GM12865 (cell line): ENCODE data around the gene PLCB2.

Experiments used
- DNase-seq: peaks from one replicate; pipeline ENCODE4 v3.0.0; 2010; ENCODE audit warnings: low read depth
- H3K4me3 ChIP-seq: 2 replicates; pipeline ENCODE4 v1.5.1; 2011; ENCODE audit warnings: mild to moderate bottlenecking, low read depth, low read length, control low read depth
- TF ChIP-seq, protein P1 (sequence below): IDR thresholded peaks from 2 replicates; pipeline ENCODE4 v1.5.1; 2011; ENCODE audit warnings: low read length, control low read depth, low read depth, inconsistent platforms; ENCODE audit not compliant: insufficient read depth; ENCODE audit errors: missing control alignments

PLCB2 gene

DNA sequence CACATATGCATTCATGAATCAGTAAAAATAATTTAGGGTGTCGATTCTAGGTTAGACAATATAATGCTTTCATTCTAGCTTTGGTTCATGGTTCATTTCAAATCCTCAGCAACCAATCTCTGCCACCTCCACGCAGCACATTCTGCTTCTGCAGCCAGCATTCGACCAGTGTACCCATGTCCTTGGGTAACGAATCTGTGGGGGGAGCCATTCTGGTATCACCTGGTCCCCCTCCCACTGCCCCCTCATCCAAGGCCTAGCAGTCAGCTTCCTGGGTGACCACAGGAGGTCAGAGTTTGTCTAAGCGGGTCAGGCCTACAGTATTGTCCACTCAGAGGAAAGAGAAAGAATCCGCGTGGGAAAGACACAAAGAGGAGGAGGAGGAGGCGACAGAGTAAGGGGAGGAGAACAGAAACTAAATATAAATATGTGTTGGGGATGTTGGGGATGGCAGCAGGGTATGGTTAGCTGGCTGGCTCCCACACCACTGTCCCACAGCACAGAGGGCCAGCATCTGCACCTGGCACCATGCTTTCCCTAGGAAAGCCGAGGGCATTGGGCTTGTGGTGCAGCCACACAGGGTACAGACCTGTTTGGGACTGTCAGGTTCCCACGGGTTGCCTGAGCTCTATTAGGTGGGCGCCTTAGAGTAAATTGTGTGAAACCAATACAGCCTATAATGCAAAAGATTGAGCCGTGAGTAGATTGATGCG, 56.8 kb downstream of the PLCB2 start:
- no peak overlapping the region for H3K4me3 ChIP-seq
- no peak for DNase-seq
- TF ChIP-seq, protein P1, sequence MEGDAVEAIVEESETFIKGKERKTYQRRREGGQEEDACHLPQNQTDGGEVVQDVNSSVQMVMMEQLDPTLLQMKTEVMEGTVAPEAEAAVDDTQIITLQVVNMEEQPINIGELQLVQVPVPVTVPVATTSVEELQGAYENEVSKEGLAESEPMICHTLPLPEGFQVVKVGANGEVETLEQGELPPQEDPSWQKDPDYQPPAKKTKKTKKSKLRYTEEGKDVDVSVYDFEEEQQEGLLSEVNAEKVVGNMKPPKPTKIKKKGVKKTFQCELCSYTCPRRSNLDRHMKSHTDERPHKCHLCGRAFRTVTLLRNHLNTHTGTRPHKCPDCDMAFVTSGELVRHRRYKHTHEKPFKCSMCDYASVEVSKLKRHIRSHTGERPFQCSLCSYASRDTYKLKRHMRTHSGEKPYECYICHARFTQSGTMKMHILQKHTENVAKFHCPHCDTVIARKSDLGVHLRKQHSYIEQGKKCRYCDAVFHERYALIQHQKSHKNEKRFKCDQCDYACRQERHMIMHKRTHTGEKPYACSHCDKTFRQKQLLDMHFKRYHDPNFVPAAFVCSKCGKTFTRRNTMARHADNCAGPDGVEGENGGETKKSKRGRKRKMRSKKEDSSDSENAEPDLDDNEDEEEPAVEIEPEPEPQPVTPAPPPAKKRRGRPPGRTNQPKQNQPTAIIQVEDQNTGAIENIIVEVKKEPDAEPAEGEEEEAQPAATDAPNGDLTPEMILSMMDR = no peak

DNA sequence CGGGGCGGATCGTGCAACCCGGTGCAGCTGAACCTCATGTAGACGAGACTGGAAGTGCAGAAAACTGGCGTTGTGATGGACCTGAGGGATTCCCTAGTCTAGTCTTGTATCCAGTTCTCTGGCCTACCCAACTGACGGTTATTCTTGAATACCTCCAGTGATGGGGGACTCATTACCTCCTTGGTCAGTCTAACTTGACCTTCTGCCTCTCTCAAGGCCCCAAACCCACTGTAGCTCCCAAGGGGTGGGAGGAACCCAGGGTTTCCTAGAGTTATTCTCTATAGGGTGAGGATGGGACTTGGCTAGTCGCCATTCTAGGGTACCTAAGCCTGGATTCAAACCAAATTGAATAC, 57.5 kb downstream of the PLCB2 start:
- no peak for DNase-seq
- TF ChIP-seq, protein P1 = no peak
- no peak overlapping the region for H3K4me3 ChIP-seq

DNA sequence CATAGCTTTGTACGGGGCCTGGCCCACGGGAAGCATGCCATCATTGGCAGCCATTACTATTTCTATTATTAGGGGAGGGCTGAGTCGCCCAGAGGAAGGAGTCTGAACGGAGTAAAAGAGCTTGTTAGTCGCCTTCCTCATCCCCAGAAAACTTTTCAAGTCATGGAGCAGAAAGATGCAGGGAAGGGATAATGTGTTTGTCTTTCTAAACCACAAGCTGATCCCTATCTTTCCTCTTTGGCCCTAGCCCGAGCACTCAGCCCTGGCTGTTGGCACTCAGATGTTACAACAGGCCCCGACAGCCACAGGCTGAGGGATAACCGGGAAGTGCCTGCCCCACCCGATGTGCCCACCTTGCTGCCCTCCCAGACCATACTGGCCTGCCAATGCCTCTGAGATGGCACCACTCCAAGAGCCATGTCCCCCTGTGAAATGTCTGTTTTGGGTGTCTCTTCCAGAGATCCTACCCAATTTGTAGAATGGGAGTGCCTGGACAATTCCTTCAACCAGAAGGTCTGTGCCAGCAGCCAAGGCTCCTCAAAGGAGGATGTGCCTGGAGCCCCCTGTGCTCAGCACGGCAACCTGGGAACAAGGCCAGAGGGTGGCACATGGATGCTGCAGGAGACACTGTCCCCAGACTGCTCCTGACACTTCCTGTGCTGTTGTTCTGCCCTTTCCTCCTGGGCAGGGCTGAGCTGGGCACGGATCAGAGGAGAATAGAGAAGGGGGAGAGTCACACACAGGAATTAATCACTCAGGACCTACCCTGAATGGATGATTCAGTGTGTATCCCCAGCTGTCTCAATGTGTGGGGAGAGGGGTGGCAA, 58.0 kb downstream of the PLCB2 start:
- no peak for DNase-seq
- H3K4me3 ChIP-seq = no peak overlapping the region
- TF ChIP-seq, protein P1 = no peak

DNA sequence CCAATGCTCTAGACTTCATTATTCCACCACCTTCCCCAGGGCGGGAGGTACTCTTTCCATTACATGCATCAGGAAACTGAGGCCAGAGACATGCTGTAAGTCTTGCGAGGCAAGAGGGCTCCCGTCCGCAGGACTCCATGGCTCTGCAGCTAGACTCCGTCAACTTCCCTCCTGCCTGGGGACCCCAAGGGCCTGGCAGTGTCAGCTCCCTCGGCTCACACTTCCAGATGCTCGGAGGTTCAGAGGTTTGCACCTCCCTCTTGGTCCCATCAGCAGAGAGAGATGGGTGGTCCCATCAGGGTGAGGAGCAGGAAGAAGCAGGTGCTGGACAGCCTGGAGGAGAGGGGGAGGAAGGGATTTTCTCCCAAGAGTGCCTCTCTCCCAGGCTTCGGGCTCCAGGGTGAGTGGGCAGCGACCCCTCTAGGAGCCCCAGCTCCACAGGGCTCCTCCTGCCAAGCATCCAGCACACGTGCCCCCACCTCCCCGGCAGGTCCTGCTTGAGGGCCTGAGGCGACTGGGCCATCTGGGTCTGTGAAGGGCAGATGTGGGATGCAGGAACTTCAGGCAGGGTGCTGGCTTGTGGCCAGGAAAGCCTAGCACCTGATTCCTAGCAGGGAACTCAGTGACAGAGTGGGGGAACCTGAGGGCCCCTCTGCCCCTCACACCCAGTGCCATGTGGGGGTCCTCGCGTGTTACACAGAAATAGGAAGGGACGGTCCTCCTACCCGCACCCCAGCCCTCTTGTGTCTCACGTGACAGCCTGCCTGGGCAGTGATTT, 59.5 kb downstream of the PLCB2 start:
- H3K4me3 ChIP-seq = no peak overlapping the region
- DNase-seq = no peak
- TF ChIP-seq, protein P1 = no peak

DNA sequence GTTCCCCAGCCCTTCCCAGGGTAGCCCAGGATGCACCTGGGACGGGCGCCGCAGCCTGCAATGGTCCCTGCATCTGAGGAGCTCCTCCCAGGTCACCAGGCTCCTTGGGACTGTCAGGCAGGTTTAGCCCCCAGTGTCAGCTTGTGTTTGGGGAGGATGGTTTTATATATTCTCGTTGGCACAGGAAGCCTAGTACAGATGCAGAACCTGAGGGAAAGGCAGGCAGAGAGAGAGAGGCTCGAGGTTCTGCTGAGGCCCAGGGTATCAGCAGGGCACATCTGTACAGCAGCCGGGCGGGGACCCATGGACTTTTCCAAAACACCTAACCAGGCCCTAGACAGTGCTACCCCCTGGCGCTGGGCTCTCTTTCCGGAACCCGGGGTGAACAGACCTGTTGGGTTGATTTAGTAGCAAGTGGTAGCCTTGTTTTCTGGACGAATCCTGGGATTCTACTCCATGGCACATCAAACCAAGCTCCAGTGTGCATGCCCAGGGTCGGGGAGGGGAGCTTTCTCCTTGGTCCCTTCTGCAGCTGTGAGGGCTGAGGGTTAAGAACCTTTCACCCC, 60.2 kb downstream of the PLCB2 start:
- TF ChIP-seq, protein P1 = no peak
- no peak for DNase-seq
- no peak overlapping the region for H3K4me3 ChIP-seq

DNA sequence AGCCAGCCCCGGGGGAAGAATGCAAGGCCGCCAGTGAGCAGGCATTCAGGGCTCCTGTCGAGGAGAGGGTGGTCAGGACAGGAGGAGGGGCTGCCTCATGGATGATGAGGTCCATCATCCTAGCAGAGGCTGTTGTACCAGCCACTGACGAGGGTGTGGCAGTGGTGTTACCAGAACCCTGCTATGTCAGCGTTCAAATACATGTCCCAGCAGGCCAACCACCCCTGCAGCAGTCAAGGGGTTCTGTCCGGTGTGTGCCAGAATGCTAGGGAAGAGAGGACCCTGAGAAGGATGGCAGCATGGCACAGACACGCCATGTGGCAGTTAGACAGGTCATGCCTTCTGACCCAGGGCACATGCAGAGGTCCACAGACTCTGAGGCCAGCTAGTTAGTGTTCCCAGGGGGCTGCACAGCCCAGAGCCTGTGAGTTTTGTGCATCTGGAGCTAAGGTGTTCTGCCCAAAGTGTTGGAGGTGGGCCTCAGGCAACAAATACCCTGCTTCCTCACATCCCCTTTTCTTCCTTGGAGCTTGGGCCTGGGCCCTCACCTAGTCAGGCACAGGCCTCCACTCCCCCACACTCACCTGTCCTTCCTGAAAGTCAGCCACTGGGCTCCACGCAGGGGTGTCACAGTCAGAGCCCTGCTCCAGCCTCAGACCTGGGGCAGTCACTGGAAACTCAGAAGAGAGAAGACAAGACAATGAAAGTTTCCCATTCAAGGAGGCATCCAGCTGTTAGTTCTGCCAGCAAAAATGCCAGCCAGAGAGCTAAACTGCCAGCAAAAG, 61.0 kb downstream of the PLCB2 start:
- DNase-seq = no peak
- TF ChIP-seq, protein P1 = no peak
- H3K4me3 ChIP-seq = no peak overlapping the region
